H1 (cell line): Measurements from ENCODE around the gene C2orf42. TPM values are rescaled to one million over a fixed set of nuclear protein-coding genes. Genes with fewer than 3 reads are reported as not detected.

Experiments used
- CTCF ChIA-PET: fragments of 300-600 bp; sonication (Branson Sonifier 250); formaldehyde crosslinking; loops from one replicate; lab custom pipeline; 2021; ENCODE audit not compliant: partially characterized antibody; lab: Charles Lee
- POLR2A ChIA-PET: fragments of 300-600 bp; sonication (Branson Sonifier 250); formaldehyde crosslinking; loops from one replicate; lab custom pipeline; 2021; ENCODE audit warnings: inconsistent platforms; ENCODE audit not compliant: partially characterized antibody; lab: Charles Lee
- DNase-seq, 2 experiments: peaks; one replicate each; pipeline versions ENCODE4 v3.0.0 to v3.0.0-alpha.2; 2010 to 2022; ENCODE audit warnings: low spot score in 2 of 2, low read depth in 1 of 2, mixed read lengths in 1 of 2
- FAIRE-seq: peaks from 2 replicates; lab custom pipeline; 2011; peaks lifted over from hg19 to GRCh38; lab: Jason Lieb, UNC
- H2AFZ ChIP-seq: 2 replicates; pipeline ENCODE4 v1.8.1; 2012; ENCODE audit warnings: low read length, inconsistent platforms
- H2AK5ac ChIP-seq: 2 replicates; pipeline ENCODE4 v1.6.1; 2013; ENCODE audit warnings: low read depth, low read length
- H2BK120ac ChIP-seq: replicated peaks from 2 replicates; pipeline ENCODE3; 2013; ENCODE audit warnings: low read depth, low read length, inconsistent platforms
- H2BK12ac ChIP-seq: 2 replicates; pipeline ENCODE4 v1.6.1; 2013; ENCODE audit warnings: low read depth, low read length
- H2BK15ac ChIP-seq: 2 replicates; pipeline ENCODE4 v1.6.1; 2013; ENCODE audit warnings: low read length
- H2BK20ac ChIP-seq: 2 replicates; pipeline ENCODE4 v1.6.1; 2013; ENCODE audit warnings: low read length
- H2BK5ac ChIP-seq: 2 replicates; pipeline ENCODE4 v1.6.1; 2013; ENCODE audit warnings: low read depth, low read length
- H3K14ac ChIP-seq: 2 replicates; pipeline ENCODE4 v1.6.1; 2013; ENCODE audit warnings: inconsistent platforms; ENCODE audit not compliant: insufficient read length
- H3K18ac ChIP-seq: 2 replicates; pipeline ENCODE4 v1.6.1; 2013; ENCODE audit warnings: low read length; ENCODE audit errors: extremely low read depth
- H3K23ac ChIP-seq: 2 replicates; pipeline ENCODE4 v1.6.1; 2013; ENCODE audit warnings: inconsistent platforms; ENCODE audit not compliant: insufficient read length
- H3K23me2 ChIP-seq: 2 replicates; pipeline ENCODE4 v1.6.1; 2013; ENCODE audit warnings: low read depth, low read length
- H3K27ac ChIP-seq: 2 replicates; pipeline ENCODE4 v1.6.1; 2011; ENCODE audit warnings: low read depth, low read length, inconsistent platforms
- H3K27me3 ChIP-seq, 4 experiments: replicated peaks in 1 of 4; 1 replicate in 1 of 4; 2 replicates in 3 of 4; pipeline versions ENCODE4 v1.6.1 to v1.8.1; 2011 to 2013; ENCODE audit warnings: low read length in 3 of 4, mild to moderate bottlenecking in 3 of 4, inconsistent platforms in 2 of 4, mixed read lengths in 2 of 4, moderate library complexity in 1 of 4; ENCODE audit not compliant: control insufficient read depth in 3 of 4, insufficient read depth in 3 of 4; ENCODE audit errors: extremely low read depth in 1 of 4
- H3K36me3 ChIP-seq, 4 experiments: 2 replicates each; pipeline versions ENCODE4 v1.6.1 to v1.8.1; 2011 to 2013; ENCODE audit warnings: mild to moderate bottlenecking in 4 of 4, low read length in 3 of 4, moderate library complexity in 2 of 4, control low read depth in 1 of 4, inconsistent platforms in 1 of 4; ENCODE audit not compliant: insufficient read depth in 4 of 4, control insufficient read depth in 2 of 4
- H3K4ac ChIP-seq: replicated peaks from 2 replicates; pipeline ENCODE3; 2013; ENCODE audit warnings: low read length, low read depth, mixed read lengths, inconsistent platforms; ENCODE audit not compliant: insufficient read length
- H3K4me1 ChIP-seq, 4 experiments: replicated peaks in 1 of 4; 1 replicate in 1 of 4; 2 replicates in 3 of 4; pipeline versions ENCODE4 v1.6.1 to v1.8.1; 2011 to 2013; ENCODE audit warnings: low read length in 3 of 4, inconsistent platforms in 2 of 4, mixed read lengths in 1 of 4; ENCODE audit not compliant: insufficient read depth in 4 of 4, control insufficient read depth in 3 of 4
- H3K4me2 ChIP-seq, 2 experiments: 2 replicates each; pipeline versions ENCODE4 v1.6.1 to v1.8.1; 2011 to 2013; ENCODE audit warnings: low read depth in 2 of 2, low read length in 2 of 2, control low read depth in 1 of 2, inconsistent platforms in 1 of 2, mild to moderate bottlenecking in 1 of 2; ENCODE audit not compliant: insufficient read depth in 1 of 2
- H3K4me3 ChIP-seq, 4 experiments: fragments of 200-600, 300-600 bp in 1 of 4; sonication (generic), shearing (Covaris generic), sonication (Bioruptor Twin) in 1 of 4; 2 replicates each; pipeline versions ENCODE4 v1.5.1 to v1.8.1; 2011 to 2016; ENCODE audit warnings: low read length in 4 of 4, low read depth in 3 of 4, control low read depth in 2 of 4, inconsistent platforms in 2 of 4, mild to moderate bottlenecking in 2 of 4, mixed read lengths in 1 of 4, moderate library complexity in 1 of 4; ENCODE audit not compliant: insufficient read depth in 2 of 4; ENCODE audit errors: extremely low read depth in 1 of 4
- H3K56ac ChIP-seq: replicated peaks from 2 replicates; pipeline ENCODE3; 2013; ENCODE audit warnings: low read depth, mild to moderate bottlenecking, mixed read lengths, low read length, inconsistent platforms; ENCODE audit not compliant: insufficient read length
- H3K79me1 ChIP-seq: 2 replicates; pipeline ENCODE4 v1.6.1; 2013; ENCODE audit warnings: low read depth, low read length, control low read depth
- H3K79me2 ChIP-seq, 2 experiments: 2 replicates each; pipeline versions ENCODE4 v1.6.1 to v1.8.1; 2012 to 2013; ENCODE audit warnings: low read length in 2 of 2, mild to moderate bottlenecking in 2 of 2, inconsistent platforms in 1 of 2; ENCODE audit not compliant: insufficient read depth in 2 of 2, control insufficient read depth in 1 of 2
- H3K9ac ChIP-seq, 4 experiments: replicated peaks in 1 of 4; 1 replicate in 1 of 4; 2 replicates in 3 of 4; pipeline versions ENCODE4 v1.6.1 to v1.8.1; 2011 to 2013; ENCODE audit warnings: low read depth in 3 of 4, low read length in 3 of 4, control low read depth in 2 of 4, mild to moderate bottlenecking in 2 of 4, moderate library complexity in 2 of 4, inconsistent platforms in 1 of 4; ENCODE audit errors: extremely low read depth in 1 of 4
- H3K9me3 ChIP-seq, 2 experiments: 2 replicates each; pipeline versions ENCODE4 v1.6.1 to v1.8.1; 2012 to 2013; ENCODE audit warnings: mild to moderate bottlenecking in 2 of 2, moderate library complexity in 2 of 2, control low read depth in 1 of 2, inconsistent platforms in 1 of 2, low read depth in 1 of 2, low read length in 1 of 2, mixed read lengths in 1 of 2; ENCODE audit not compliant: insufficient read depth in 2 of 2
- H4K20me1 ChIP-seq, 2 experiments: replicated peaks in 1 of 2; 2 replicates each; pipeline versions ENCODE3 to v1.8.1; 2011 to 2013; ENCODE audit warnings: inconsistent platforms in 2 of 2, low read length in 2 of 2, mild to moderate bottlenecking in 1 of 2; ENCODE audit not compliant: insufficient read depth in 2 of 2, control insufficient read depth in 1 of 2
- H4K5ac ChIP-seq: 2 replicates; pipeline ENCODE4 v1.6.1; 2013; ENCODE audit warnings: low read length, low read depth, mixed read lengths, inconsistent platforms; ENCODE audit not compliant: insufficient read length
- H4K8ac ChIP-seq: 2 replicates; pipeline ENCODE4 v1.8.0; 2013; ENCODE audit warnings: mild to moderate bottlenecking, moderate library complexity, low read length, inconsistent platforms; ENCODE audit not compliant: insufficient read depth; ENCODE audit errors: extremely low read depth
- H4K91ac ChIP-seq: replicated peaks from 2 replicates; pipeline ENCODE3; 2013; ENCODE audit warnings: low read length, mixed read lengths, inconsistent platforms; ENCODE audit not compliant: insufficient read length
- CHD2 ChIP-seq: IDR thresholded peaks from 2 replicates; pipeline ENCODE4 v1.6.1; 2012; ENCODE audit warnings: low read length, improper control_type of control experiment
- WGBS, 2 experiments: shearing (Covaris generic) in 1 of 2; methylation state at CpG; one replicate each; pipeline versions ENCODE4 v1.1.6 to v1.1.7; 2013 to 2015; ENCODE audit warnings: low lambda C conversion rate in 2 of 2, mixed read lengths in 2 of 2, inconsistent platforms in 1 of 2, low coverage in 1 of 2, missing lambda C conversion rate in 1 of 2; ENCODE audit not compliant: insufficient replicate concordance in 2 of 2, insufficient coverage in 1 of 2, insufficient read length in 1 of 2; ENCODE audit errors: extremely low coverage in 1 of 2, missing lambda C conversion rate in 1 of 2; 5-methylcytosine and 5-hydroxymethylcytosine counted together
- polyA plus RNA-seq, 7 experiments: library from polyadenylated mRNA; depleted of rRNA in 3 of 7; stranded (reverse) in 5 of 7; unstranded in 2 of 7; fragments of >200 nt in 5 of 7; fragments of 200-250 nt in 2 of 7; gene quantifications; 1 replicate in 5 of 7; 2 replicates in 1 of 7; 4 replicates in 1 of 7; pipeline versions ENCODE4 v1.2.1 to v1.2.3, GENCODE V29; 2011 to 2013; ENCODE audit warnings: missing spikeins in 2 of 7, mixed read lengths in 2 of 7
- total RNA-seq: library from RNA; stranded (reverse); fragmentation: NEBNext Ultra II Directional; extraction: Animal tissue kit (Norgen Biotek cat#: 25700); gene quantifications from 2 replicates; pipeline ENCODE4 v1.2.1, GENCODE V29; 2021

C2orf42 gene
- total and polyA plus RNA-seq, 2 of the 8 experiments (the other 6 are each of a cell fraction or from before 2014, with no cell fraction given) = 3.9 to 10.7 TPM

DNA sequence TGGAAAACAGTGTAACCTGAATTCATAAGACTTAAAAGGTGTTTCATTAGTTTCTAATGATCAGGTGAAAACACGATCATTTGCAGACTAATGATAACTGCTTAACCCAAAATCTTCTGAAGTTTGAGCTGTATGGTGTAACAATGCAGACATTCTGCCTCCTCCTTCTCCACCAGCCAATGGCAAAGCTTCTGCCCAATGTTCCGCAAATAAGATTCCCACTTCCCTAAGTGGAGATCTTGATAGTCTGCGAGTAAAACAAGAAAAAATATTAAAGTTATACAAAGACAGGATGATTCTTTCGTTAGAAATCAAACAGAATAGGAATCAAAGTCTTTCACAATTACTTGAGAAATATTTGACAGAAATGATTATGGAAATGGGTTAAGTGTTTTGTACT lies 8.1 kb downstream of the C2orf42 start:
- Histone ChIP-seq H3K23ac (no peak overlapping the region), H3K14ac (no peak overlapping the region), H2BK20ac (no peak overlapping the region), H3K23me2 (no peaks in the 10 kb centered on the region), H4K8ac (no peak overlapping the region), H3K9me3 (no peaks in the 10 kb centered on the region), H2BK120ac (no peak overlapping the region), H3K79me1 (no peaks in the 10 kb centered on the region), H2BK12ac (no peak overlapping the region), H3K9ac (no peak overlapping the region), H3K36me3 (peaks cover 0 to 20% (median 7%) of the 10 kb centered on the region in 4 experiments; a peak in 6 of 8 replicates), H4K20me1 (no peaks in the 10 kb centered on the region), H3K56ac (no peak overlapping the region), H3K4me3 (no peak overlapping the region), H2BK5ac (no peak overlapping the region), H3K79me2 (no peaks in the 10 kb centered on the region), H4K91ac (no peak overlapping the region), H2AK5ac (no peak overlapping the region), H4K5ac (no peak overlapping the region), H3K4me2 (no peak overlapping the region), H3K4me1 (no peaks in the 10 kb centered on the region), H3K27me3 (no peaks in the 10 kb centered on the region), H3K18ac (no peak overlapping the region), H3K4ac (no peak overlapping the region), H2AFZ (no peak overlapping the region), H2BK15ac (no peak overlapping the region), H3K27ac (no peak overlapping the region)
- ChIA-PET CTCF (interaction anchor here (1.8 kb wide), 1 partner anchor 8 kb away, joined by 5 read pairs; the partner anchor contains the start of gene C2orf42), POLR2A (interaction anchor here (0.6 to 2.5 kb wide), 7 partner anchors 8 to 268 kb away, joined by 3 to 15 read pairs (median 5); partner anchors contain the start of genes C2orf42 and MXD1)
- WGBS, 2 experiments = 86% methylated on average over 4 of the region's 4 CpGs; no CpG with 5 or more reads in 1 of the 2 experiments
- DNase-seq = no peak
- FAIRE-seq = no peak
- TF ChIP-seq CHD2 = no peak
